Activated CD4-positive, alpha-beta T cell treated with anti-CD3 and anti-CD28 coated beads, Interleukin-2, amount 10 ng/mL, durations not matched to agents 24 days and 14 days (primary cell): ENCODE measurements around the gene NEURL1B. TPM values are rescaled to one million over a fixed set of nuclear protein-coding genes. Genes with fewer than 3 reads are reported as not detected.
"Not testable (repeated sequence)": the region's sequence is repeated elsewhere in the genome, so short reads cannot be mapped to it uniquely, and the experiment has no call there.

ENCODE experiments used
- DNase-seq: peaks from one replicate; pipeline ENCODE4 v3.0.0; 2022
- H3K27ac Mint-ChIP-seq: one replicate; pipeline ENCODE4 v1.8.0; 2022; ENCODE audit warnings: mild to moderate bottlenecking, mixed read lengths
- H3K27me3 Mint-ChIP-seq: one replicate; pipeline ENCODE4 v1.8.0; 2022; ENCODE audit warnings: mixed read lengths
- H3K36me3 Mint-ChIP-seq: one replicate; pipeline ENCODE4 v1.8.0; 2022; ENCODE audit warnings: low read depth, mild to moderate bottlenecking, mixed read lengths
- H3K4me1 Mint-ChIP-seq: one replicate; pipeline ENCODE4 v1.8.0; 2021; ENCODE audit warnings: mixed read lengths
- H3K4me3 Mint-ChIP-seq: one replicate; pipeline ENCODE4 v1.8.0; 2022; ENCODE audit warnings: mild to moderate bottlenecking, moderate library complexity, mixed read lengths
- H3K9me3 Mint-ChIP-seq: one replicate; pipeline ENCODE4 v1.8.0; 2021; ENCODE audit warnings: mixed read lengths
- intact Hi-C: fragments of 100-400 bp; cut with micrococcal nuclease; formaldehyde crosslinking; loops from one replicate; pipeline ENCODE4 v1.15.1; 2023
- total RNA-seq: library from RNA; stranded (reverse); gene quantifications from 2 replicates; pipeline ENCODE4 v1.2.3, GENCODE V29; 2022

NEURL1B gene
- total RNA-seq, 1 donor from 2014 or later = 0.05 TPM

- no peak overlapping the region for H3K27ac Mint-ChIP-seq
- no peak for DNase-seq
- no peaks in the 10 kb centered on the region for H3K36me3 Mint-ChIP-seq
- intact Hi-C loops = no loop called here
- H3K27me3 Mint-ChIP-seq = no peaks in the 10 kb centered on the region
- no peaks in the 10 kb centered on the region for H3K4me1 Mint-ChIP-seq
- no peak overlapping the region for H3K4me3 Mint-ChIP-seq
- H3K9me3 Mint-ChIP-seq = no peaks in the 10 kb centered on the region
Observed at GRCh38 chr5:172600571-172600970, 40.5 kb upstream of the NEURL1B start.

GRCh38 chr5:172601576-172601975 is 39.5 kb upstream of the NEURL1B start:
- H3K36me3 Mint-ChIP-seq, H3K27ac Mint-ChIP-seq, H3K4me1 Mint-ChIP-seq, H3K9me3 Mint-ChIP-seq, intact Hi-C loops, H3K4me3 Mint-ChIP-seq, DNase-seq, H3K27me3 Mint-ChIP-seq: not testable (repeated sequence)

GRCh38 chr5:172602783-172603231 is 38.3 kb upstream of the NEURL1B start:
- no peaks in the 10 kb centered on the region for H3K9me3 Mint-ChIP-seq

GRCh38 chr5:172603251-172603806 is 37.7 kb upstream of the NEURL1B start:
- Mint-ChIP-seq H3K36me3 (no peaks in the 10 kb centered on the region), H3K4me1 (no peaks in the 10 kb centered on the region), H3K9me3 (no peaks in the 10 kb centered on the region), H3K4me3 (no peak overlapping the region), H3K27me3 (peaks cover 2% of the 10 kb centered on the region), H3K27ac (no peak overlapping the region)
- intact Hi-C loops = no loop called here
- DNase-seq = no peak

More at GRCh38 chr5:172602783-172603231, 38.3 kb upstream of the NEURL1B start:
- intact Hi-C loops = no loop called here
- Mint-ChIP-seq H3K4me1 (no peaks in the 10 kb centered on the region), H3K4me3 (no peak overlapping the region), H3K36me3 (no peaks in the 10 kb centered on the region), H3K27ac (no peak overlapping the region), H3K27me3 (no peaks in the 10 kb centered on the region)
- DNase-seq = no peak

- Mint-ChIP-seq H3K4me3 (no peak overlapping the region), H3K27ac (no peak overlapping the region), H3K9me3 (no peaks in the 10 kb centered on the region), H3K27me3 (peaks cover 2% of the 10 kb centered on the region), H3K36me3 (no peaks in the 10 kb centered on the region), H3K4me1 (no peaks in the 10 kb centered on the region)
- intact Hi-C loops = no loop called here
- no peak for DNase-seq
Observed at GRCh38 chr5:172605466-172605865, 35.6 kb upstream of the NEURL1B start.

- H3K9me3 Mint-ChIP-seq = no peaks in the 10 kb centered on the region
- H3K27ac Mint-ChIP-seq = no peak overlapping the region
- intact Hi-C loops = no loop called here
- no peaks in the 10 kb centered on the region for H3K4me1 Mint-ChIP-seq
- no peaks in the 10 kb centered on the region for H3K36me3 Mint-ChIP-seq
- H3K4me3 Mint-ChIP-seq = no peak overlapping the region
- peaks cover 2% of the 10 kb centered on the region for H3K27me3 Mint-ChIP-seq
- DNase-seq = no peak
Observed at GRCh38 chr5:172606156-172606785, 34.8 kb upstream of the NEURL1B start.

GRCh38 chr5:172607213-172607793 is 33.8 kb upstream of the NEURL1B start:
- H3K4me3 Mint-ChIP-seq = no peak overlapping the region
- DNase-seq = no peak
- H3K9me3 Mint-ChIP-seq = no peaks in the 10 kb centered on the region
- H3K27me3 Mint-ChIP-seq = peaks cover 2% of the 10 kb centered on the region
- no peak overlapping the region for H3K27ac Mint-ChIP-seq
- no peaks in the 10 kb centered on the region for H3K4me1 Mint-ChIP-seq
- intact Hi-C loops = no loop called here
- no peaks in the 10 kb centered on the region for H3K36me3 Mint-ChIP-seq

- H3K27ac Mint-ChIP-seq = no peak overlapping the region
- no peak overlapping the region for H3K4me3 Mint-ChIP-seq
- no peaks in the 10 kb centered on the region for H3K9me3 Mint-ChIP-seq
- no peak for DNase-seq
- peaks cover 2% of the 10 kb centered on the region for H3K27me3 Mint-ChIP-seq
- no peaks in the 10 kb centered on the region for H3K36me3 Mint-ChIP-seq
- intact Hi-C loops = no loop called here
- no peaks in the 10 kb centered on the region for H3K4me1 Mint-ChIP-seq
Observed at GRCh38 chr5:172608773-172609172, 32.3 kb upstream of the NEURL1B start.

GRCh38 chr5:172610643-172611042 is 30.4 kb upstream of the NEURL1B start:
- H3K4me3 Mint-ChIP-seq = no peak overlapping the region
- H3K36me3 Mint-ChIP-seq = no peaks in the 10 kb centered on the region
- no peak for DNase-seq
- peaks cover 7% of the 10 kb centered on the region for H3K27me3 Mint-ChIP-seq
- peaks cover 5% of the 10 kb centered on the region for H3K9me3 Mint-ChIP-seq
- intact Hi-C loops = no loop called here
- H3K27ac Mint-ChIP-seq = no peak overlapping the region
- H3K4me1 Mint-ChIP-seq = no peaks in the 10 kb centered on the region

GRCh38 chr5:172611913-172612312 is 29.1 kb upstream of the NEURL1B start:
- Mint-ChIP-seq H3K4me1 (no peaks in the 10 kb centered on the region), H3K9me3 (peaks cover 5% of the 10 kb centered on the region), H3K4me3 (no peak overlapping the region), H3K27ac (no peak overlapping the region), H3K36me3 (no peaks in the 10 kb centered on the region), H3K27me3 (peaks cover 7% of the 10 kb centered on the region)
- intact Hi-C loops = no loop called here
- DNase-seq = no peak

- Mint-ChIP-seq H3K4me1 (no peaks in the 10 kb centered on the region), H3K27me3 (peaks cover 7% of the 10 kb centered on the region), H3K36me3 (no peaks in the 10 kb centered on the region), H3K9me3 (peaks cover 5% of the 10 kb centered on the region), H3K4me3 (no peak overlapping the region), H3K27ac (no peak overlapping the region)
- no peak for DNase-seq
- intact Hi-C loops = no loop called here
Observed at GRCh38 chr5:172612771-172613170, 28.3 kb upstream of the NEURL1B start.

- Mint-ChIP-seq H3K4me3 (no peak overlapping the region), H3K27ac (no peak overlapping the region), H3K36me3 (no peaks in the 10 kb centered on the region), H3K4me1 (no peaks in the 10 kb centered on the region), H3K27me3 (peaks cover 5% of the 10 kb centered on the region), H3K9me3 (peaks cover 5% of the 10 kb centered on the region)
- intact Hi-C loops = no loop called here
- DNase-seq = no peak
Observed at GRCh38 chr5:172616136-172616535, 24.9 kb upstream of the NEURL1B start.

- Mint-ChIP-seq H3K27ac (no peak overlapping the region), H3K36me3 (no peaks in the 10 kb centered on the region), H3K27me3 (peaks cover 5% of the 10 kb centered on the region), H3K4me1 (no peaks in the 10 kb centered on the region), H3K4me3 (no peak overlapping the region), H3K9me3 (peaks cover 5% of the 10 kb centered on the region)
- intact Hi-C loops = no loop called here
- DNase-seq = no peak
Observed at GRCh38 chr5:172616730-172617129, 24.3 kb upstream of the NEURL1B start.

- Mint-ChIP-seq H3K27me3 (peaks cover 5% of the 10 kb centered on the region), H3K36me3 (no peaks in the 10 kb centered on the region), H3K4me1 (no peaks in the 10 kb centered on the region), H3K4me3 (no peak overlapping the region), H3K9me3 (peaks cover 5% of the 10 kb centered on the region), H3K27ac (no peak overlapping the region)
- DNase-seq = no peak
- intact Hi-C loops = no loop called here
Observed at GRCh38 chr5:172617817-172618216, 23.2 kb upstream of the NEURL1B start.
